Muscle of arm (tissue), 14 donors: ENCODE measurements around the gene LPAR4. TPM values are rescaled to one million over a fixed set of nuclear protein-coding genes. Genes with fewer than 3 reads are reported as not detected.
"Not testable (repeated sequence)": the region's sequence is repeated elsewhere in the genome, so short reads cannot be mapped to it uniquely, and the experiment has no call there.

Source experiments
- DNase-seq: peaks from one replicate; pipeline ENCODE4 v3.0.0-alpha.2; 2013
- long read RNA-seq, 11 donors: transcript quantifications; one replicate each; lab custom pipeline, GENCODE V29; 2026
- polyA plus RNA-seq, 12 donors: library from polyadenylated mRNA; unstranded; fragments of 120-200 nt; gene quantifications; one replicate each; pipeline ENCODE4 v1.2.1, GENCODE V29; 2013; ENCODE audit not compliant: insufficient read length in 12 of 12

LPAR4 gene
- 1,000 to 10,000 TPM in 1 of 12 donors, 10 to 100 TPM in 11; 34.1 to 4,271 (median 53.8) TPM for polyA plus RNA-seq
- long read RNA-seq, donor 1 = 0 reads
- long read RNA-seq, donor 2, partial matches to known transcripts = 9 of 16 reads
- long read RNA-seq, donor 2, other reads (novel, unspliced or antisense) = 0 of 16 reads
- long read RNA-seq, donor 3, partial matches to known transcripts = 0 of 4 reads
- long read RNA-seq, donor 3, other reads (novel, unspliced or antisense) = 0 of 4 reads
- long read RNA-seq, donor 4, partial matches to known transcripts = 0 of 2 reads
- long read RNA-seq, donor 4, other reads (novel, unspliced or antisense) = 0 of 2 reads
- long read RNA-seq, donor 5, partial matches to known transcripts = 8 of 17 reads
- long read RNA-seq, donor 5, other reads (novel, unspliced or antisense) = 0 of 17 reads
- long read RNA-seq, donor 6, partial matches to known transcripts = 28 of 30 reads
- long read RNA-seq, donor 6, other reads (novel, unspliced or antisense) = 0 of 30 reads
- long read RNA-seq, donor 7, partial matches to known transcripts = 0 of 4 reads
- long read RNA-seq, donor 7, other reads (novel, unspliced or antisense) = 0 of 4 reads
- long read RNA-seq, donor 8, transcript LPAR4-205 (5 exons, 2,155 nt) = major isoform, 5 of 5 reads
- long read RNA-seq, donor 8, partial matches to known transcripts = 0 of 5 reads
- long read RNA-seq, donor 8, other reads (novel, unspliced or antisense) = 0 of 5 reads
- long read RNA-seq, donor 9, partial matches to known transcripts = 0 of 1 reads
- long read RNA-seq, donor 9, other reads (novel, unspliced or antisense) = 0 of 1 reads
- long read RNA-seq, donor 10, partial matches to known transcripts = 0 of 6 reads
- long read RNA-seq, donor 10, other reads (novel, unspliced or antisense) = 0 of 6 reads
- long read RNA-seq, donor 11, transcript LPAR4-205 (5 exons, 2,155 nt) = major isoform, 5 of 18 reads
- long read RNA-seq, donor 11, partial matches to known transcripts = 9 of 18 reads
- long read RNA-seq, donor 11, other reads (novel, unspliced or antisense) = 0 of 18 reads

- DNase-seq = peak; percentile 65
Observed at GRCh38 chrX:78747489-78747888, at the start of gene LPAR4. TSS of gene LPAR4 (plus strand) at chrX:78747720. CDS start at chrX:78754870, 7,150 bp downstream.

- DNase-seq = no peak
Observed at GRCh38 chrX:78706071-78706470, 41.4 kb upstream of the LPAR4 start.

GRCh38 chrX:78708262-78708661, 39.3 kb upstream of the LPAR4 start:
- DNase-seq = peak; percentile 67

GRCh38 chrX:78708816-78709215, 38.7 kb upstream of the LPAR4 start:
- DNase-seq = peak; percentile 84

GRCh38 chrX:78710171-78710570, 37.3 kb upstream of the LPAR4 start:
- DNase-seq = no peak

- DNase-seq = no peak
Observed at GRCh38 chrX:78712336-78712735, 35.2 kb upstream of the LPAR4 start.

GRCh38 chrX:78725287-78725686, 22.2 kb upstream of the LPAR4 start:
- no peak for DNase-seq

GRCh38 chrX:78746496-78746895, 1.0 kb upstream of the LPAR4 start:
- DNase-seq = no peak

- peak; percentile 35 for DNase-seq
Observed at GRCh38 chrX:78747971-78748370, 451 bp downstream of the LPAR4 start.

GRCh38 chrX:78748846-78749245, 1.3 kb downstream of the LPAR4 start:
- DNase-seq = no peak

GRCh38 chrX:78753571-78753970, 6.1 kb downstream of the LPAR4 start:
- no peak for DNase-seq

GRCh38 chrX:78754917-78755316, 7.4 kb downstream of the LPAR4 start:
- no peak for DNase-seq

- no peak for DNase-seq
Observed at GRCh38 chrX:78759081-78759480, 11.6 kb downstream of the LPAR4 start.

GRCh38 chrX:78769101-78769755, 21.7 kb downstream of the LPAR4 start:
- no peak for DNase-seq

- no peak for DNase-seq
Observed at GRCh38 chrX:78769946-78770345, 22.4 kb downstream of the LPAR4 start.

- no peak for DNase-seq
Observed at GRCh38 chrX:78796916-78797315, 49.4 kb downstream of the LPAR4 start.

GRCh38 chrX:78800114-78800513, 52.6 kb downstream of the LPAR4 start:
- DNase-seq = no peak

GRCh38 chrX:78800694-78801093, 53.2 kb downstream of the LPAR4 start:
- DNase-seq = no peak

GRCh38 chrX:78801522-78801921, 54.0 kb downstream of the LPAR4 start:
- DNase-seq = no peak

- DNase-seq = not testable (repeated sequence)
Observed at GRCh38 chrX:78802526-78802925, 55.0 kb downstream of the LPAR4 start.
